Stimulated activated CD8-positive, alpha-beta memory T cell treated with anti-CD3 and anti-CD28 coated beads, Interleukin-7, amount 100 ng/mL, for 24 hours (primary cell): ENCODE results near the gene SFMBT1.
A peak's percentile ranks its signal among the peaks of the same experiment; 100 is the strongest.

Source experiments
- DNase-seq: peaks from one replicate; pipeline ENCODE4 v3.0.0-alpha.2; 2020; ENCODE audit warnings: low read depth

SFMBT1 gene

GRCh38 chr3:52917044-52917443 is 128.8 kb downstream of the SFMBT1 start:
- DNase-seq: no peak

- no peak for DNase-seq
Measured at GRCh38 chr3:52915294-52915693, 130.6 kb downstream of the SFMBT1 start.

GRCh38 chr3:52912885-52913731 is 132.8 kb downstream of the SFMBT1 start:
- no peak for DNase-seq

- DNase-seq: no peak
Measured at GRCh38 chr3:52910823-52911222, 135.1 kb downstream of the SFMBT1 start.

- no peak for DNase-seq
Measured at GRCh38 chr3:52907497-52907896, 138.4 kb downstream of the SFMBT1 start.

- DNase-seq: no peak
Measured at GRCh38 chr3:52904552-52904951, 141.3 kb downstream of the SFMBT1 start.

GRCh38 chr3:52904000-52904399 is 141.9 kb downstream of the SFMBT1 start:
- DNase-seq: no peak

GRCh38 chr3:52897130-52898122 is 148.4 kb downstream of the SFMBT1 start, which contains the start of gene STIMATE:
Gene STIMATE, minus strand, starts transcription at chr3:52897548. Its CDS starts 98 bp downstream, at chr3:52897450.
- peak; percentile 54 for DNase-seq

GRCh38 chr3:52896613-52897012 is 149.3 kb downstream of the SFMBT1 start:
- no peak for DNase-seq

GRCh38 chr3:52896151-52896550 is 149.7 kb downstream of the SFMBT1 start:
- no peak for DNase-seq

GRCh38 chr3:52895418-52895817 is 150.5 kb downstream of the SFMBT1 start:
- no peak for DNase-seq

GRCh38 chr3:52894756-52895155 is 151.1 kb downstream of the SFMBT1 start:
- DNase-seq: no peak

GRCh38 chr3:52893723-52894122 is 152.2 kb downstream of the SFMBT1 start:
- no peak for DNase-seq

- DNase-seq: no peak
Measured at GRCh38 chr3:52892625-52893311, 153.1 kb downstream of the SFMBT1 start.

GRCh38 chr3:52892290-52892624 is 153.6 kb downstream of the SFMBT1 start:
- no peak for DNase-seq

GRCh38 chr3:52891615-52892081 is 154.2 kb downstream of the SFMBT1 start:
- no peak for DNase-seq

- DNase-seq: peak; percentile 15
Measured at GRCh38 chr3:52891164-52891563, 154.7 kb downstream of the SFMBT1 start.

- DNase-seq: no peak
Measured at GRCh38 chr3:52890735-52891134, 155.1 kb downstream of the SFMBT1 start.

- no peak for DNase-seq
Measured at GRCh38 chr3:52889901-52890300, 156.0 kb downstream of the SFMBT1 start.

GRCh38 chr3:52887166-52887565 is 158.7 kb downstream of the SFMBT1 start:
- no peak for DNase-seq

GRCh38 chr3:52886049-52886730 is 159.7 kb downstream of the SFMBT1 start:
- no peak for DNase-seq
